Astrocyte of the cerebellum (primary cell): ENCODE data around the gene FARS2.

ENCODE experiments used
- DNase-seq: peaks from one replicate; pipeline ENCODE4 v3.0.0-alpha.2; 2011; ENCODE audit warnings: low read depth
- H3K4me3 ChIP-seq: 2 replicates; pipeline ENCODE4 v1.5.1; 2011; ENCODE audit warnings: mild to moderate bottlenecking, low read depth, low read length, moderate library complexity
- CTCF ChIP-seq: IDR thresholded peaks from 2 replicates; pipeline ENCODE4 v1.5.1; 2012; ENCODE audit warnings: low read length, low read depth, moderate library complexity, mild to moderate bottlenecking; ENCODE audit errors: missing control alignments
- in situ Hi-C: cut with HindIII; loops from 2 replicates; pipeline ENCODE4 v1.10.0; 2017; ENCODE audit warnings: low sequenced_read_pairs

FARS2 gene

DNA sequence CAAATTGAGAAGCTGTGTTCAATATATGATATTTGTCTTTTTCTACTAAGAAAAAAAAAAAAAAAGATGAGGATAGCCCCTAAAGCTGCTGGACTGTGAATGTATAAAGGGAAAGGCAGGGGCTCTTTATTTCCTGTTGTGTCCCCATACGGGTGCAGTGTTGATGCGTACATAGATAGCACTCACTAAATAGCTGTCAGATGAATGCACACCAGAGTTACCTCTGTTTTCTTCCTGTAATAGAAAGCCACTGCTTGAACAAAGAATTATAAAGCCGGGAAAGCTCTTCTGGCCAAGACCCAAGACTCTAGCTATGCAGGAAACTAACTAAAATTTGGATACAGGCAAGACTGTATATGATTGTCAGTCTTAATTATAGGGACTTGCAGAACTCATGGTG, 260.0 kb downstream of the FARS2 start:
- no peak overlapping the region for H3K4me3 ChIP-seq
- DNase-seq, result no peak
- no peak for TF ChIP-seq CTCF
- in situ Hi-C loops, result loop anchor here (5.0 kb wide), 1 partner anchor 86 kb away; no protein-coding TSS in a partner anchor

DNA sequence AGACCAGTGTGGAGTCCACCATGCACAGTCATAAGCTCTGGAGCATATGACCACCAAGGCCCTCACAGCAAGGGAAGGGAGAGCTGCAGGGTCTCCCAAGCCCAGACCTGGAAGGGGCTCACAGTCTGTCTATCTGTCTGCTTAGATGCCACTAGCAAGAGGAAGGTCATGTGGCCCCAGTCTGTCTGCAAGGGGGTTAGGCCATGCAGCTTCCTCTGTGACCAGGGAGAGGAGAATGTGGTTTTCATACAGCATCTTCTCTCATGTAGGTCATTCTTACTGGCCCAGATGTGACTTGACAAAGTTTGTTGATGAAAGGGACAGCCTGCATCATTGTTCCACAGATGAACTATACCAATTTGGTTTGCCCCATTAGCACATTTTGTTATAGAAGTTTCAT, 260.8 kb downstream of the FARS2 start:
- DNase-seq, result no peak
- no peak overlapping the region for H3K4me3 ChIP-seq
- in situ Hi-C loops, result loop anchor here (5.0 kb wide), 1 partner anchor 85 kb away; no protein-coding TSS in a partner anchor
- no peak for TF ChIP-seq CTCF

DNA sequence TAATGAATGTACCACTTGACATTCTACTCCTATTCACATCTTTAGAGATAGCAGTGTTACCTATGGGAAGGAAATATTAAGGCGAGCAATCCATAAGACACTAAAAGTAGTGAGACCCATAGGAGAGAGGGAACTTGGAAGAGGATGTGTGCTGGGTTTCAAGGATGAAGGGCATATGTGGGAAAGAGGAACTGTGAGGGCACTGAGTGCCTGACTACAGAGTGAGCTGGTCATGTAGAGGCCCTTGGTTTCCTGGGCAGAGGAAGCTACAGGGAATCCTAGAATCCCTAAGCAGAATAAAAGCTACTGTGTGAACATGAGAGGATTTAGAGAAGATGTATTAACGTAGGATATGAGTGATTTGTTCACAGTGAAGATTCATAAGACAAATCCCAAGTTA, 262.8 kb downstream of the FARS2 start:
- DNase-seq, result no peak
- TF ChIP-seq CTCF, result no peak
- in situ Hi-C loops, result loop anchor here (5.0 kb wide), 1 partner anchor 83 kb away; no protein-coding TSS in a partner anchor
- no peak overlapping the region for H3K4me3 ChIP-seq

- peak; percentile 18 for DNase-seq
- H3K4me3 ChIP-seq, result no peak overlapping the region
- TF ChIP-seq CTCF, result no peak
- in situ Hi-C loops, result no loop called here
Measured at GRCh38 chr6:5525209-5525608, 263.9 kb downstream of the FARS2 start.

DNA sequence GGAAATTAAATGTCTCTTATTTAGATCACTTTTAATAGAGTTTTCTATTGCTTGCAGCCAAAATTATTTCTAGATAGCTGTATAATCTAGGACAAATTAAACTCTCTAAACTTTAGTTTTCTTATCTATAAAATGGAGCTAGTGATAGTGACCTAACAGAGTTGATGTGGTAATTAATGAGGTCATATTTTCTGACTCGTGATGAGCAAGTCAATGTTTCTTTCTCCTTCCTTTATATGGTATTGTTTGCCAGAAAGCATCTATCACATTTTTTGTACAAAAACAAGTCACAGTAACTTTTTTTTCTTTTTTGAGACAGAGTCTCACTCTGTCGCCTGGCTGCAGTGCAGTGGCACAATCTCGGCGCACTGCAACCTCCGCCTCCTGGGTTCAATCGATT, 267.7 kb downstream of the FARS2 start:
- TF ChIP-seq CTCF, result no peak
- in situ Hi-C loops, result no loop called here
- DNase-seq, result no peak
- no peak overlapping the region for H3K4me3 ChIP-seq

DNA sequence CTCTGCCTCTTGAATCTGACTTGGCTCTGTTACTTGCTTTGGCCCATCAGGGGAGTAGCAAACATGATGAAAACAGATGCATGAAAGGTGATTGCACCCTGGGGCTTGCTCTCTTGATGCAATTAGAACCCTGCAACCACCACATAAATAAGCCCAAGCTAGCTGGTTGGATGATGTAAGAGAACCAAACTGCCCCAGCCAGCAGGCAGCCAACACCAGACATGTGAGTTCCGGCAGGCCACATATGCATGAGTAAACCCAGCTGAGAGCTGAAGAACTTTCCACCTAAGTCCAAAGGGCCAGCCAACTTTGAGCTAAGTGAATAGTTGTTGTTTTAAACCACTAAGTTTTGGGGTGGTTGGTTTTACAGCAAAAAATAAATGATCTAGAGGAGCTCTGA, 268.4 kb downstream of the FARS2 start:
- DNase-seq, result peak; percentile 43
- no peak for TF ChIP-seq CTCF
- H3K4me3 ChIP-seq, result no peak overlapping the region
- in situ Hi-C loops, result no loop called here

DNA sequence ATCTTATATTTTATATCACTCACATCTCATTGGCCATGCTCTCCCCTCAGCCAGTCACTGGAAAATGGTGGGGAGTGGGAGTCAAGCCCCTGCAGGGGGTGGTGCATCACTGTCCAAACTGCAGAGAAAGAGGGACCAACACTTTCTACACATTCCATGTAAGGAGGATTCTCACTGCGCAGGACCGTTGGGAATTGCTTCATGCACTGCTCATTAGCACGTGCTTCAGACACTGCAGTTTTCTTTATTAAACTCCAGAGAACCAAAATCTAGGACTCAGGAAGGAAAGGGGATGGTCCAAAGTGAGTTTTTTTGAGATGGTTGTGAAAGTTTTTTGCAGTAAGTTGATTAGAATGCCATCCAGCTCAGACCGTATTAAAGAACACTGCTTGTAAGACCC, 269.8 kb downstream of the FARS2 start:
- no peak for TF ChIP-seq CTCF
- in situ Hi-C loops, result no loop called here
- no peak for DNase-seq
- H3K4me3 ChIP-seq, result no peak overlapping the region
